ENCODE results near the gene GALK2.

GRCh38 chr15:49185473-49185872, 15.4 kb downstream of the GALK2 start:
- TF ChIP-seq TAF1 (IDR thresholded peaks at IDR 0.05; ENCODE audit: borderline replicate concordance, low read depth, low read length) (no peak), POLR2AphosphoS5 (IDR thresholded peaks at IDR 0.05; ENCODE audit: low read depth, low read length) (no peak), POLR2A (IDR thresholded peaks at IDR 0.05; ENCODE audit: low read depth, low read length) (no peak)
